ENCODE measurements around the gene RBMY1E.
"Not testable (repeated sequence)": the region's sequence is repeated elsewhere in the genome, so short reads cannot be mapped to it uniquely, and the experiment has no call there.

Gene RBMY1E

DNA sequence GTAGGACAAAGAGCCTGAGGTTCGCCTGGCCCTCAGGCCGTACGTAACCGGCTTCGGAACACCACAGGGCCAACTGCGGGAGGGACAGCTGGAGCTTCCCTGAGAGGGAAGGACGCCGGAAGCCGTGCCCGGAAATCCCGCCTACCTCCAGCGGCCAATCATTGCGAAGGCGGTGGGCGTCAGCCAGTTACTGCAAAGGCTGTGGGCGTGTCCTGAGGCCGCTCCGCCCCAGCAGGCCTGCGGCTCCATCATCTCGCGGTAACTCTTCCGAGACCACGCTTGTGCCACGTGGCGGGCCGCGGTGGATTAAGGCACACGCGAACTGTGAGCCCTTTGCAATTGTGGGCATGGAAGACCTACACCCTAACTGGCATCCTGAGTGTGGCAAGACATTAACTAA is at the start of gene RBMY1E:
Gene RBMY1E, minus strand, starts transcription at position 101 of the 400 bp plus-strand sequence. CDS start 1,978 bp downstream, outside the sequence.
- not testable (repeated sequence) for DNase-seq (ENCODE audit: low spot score)

DNA sequence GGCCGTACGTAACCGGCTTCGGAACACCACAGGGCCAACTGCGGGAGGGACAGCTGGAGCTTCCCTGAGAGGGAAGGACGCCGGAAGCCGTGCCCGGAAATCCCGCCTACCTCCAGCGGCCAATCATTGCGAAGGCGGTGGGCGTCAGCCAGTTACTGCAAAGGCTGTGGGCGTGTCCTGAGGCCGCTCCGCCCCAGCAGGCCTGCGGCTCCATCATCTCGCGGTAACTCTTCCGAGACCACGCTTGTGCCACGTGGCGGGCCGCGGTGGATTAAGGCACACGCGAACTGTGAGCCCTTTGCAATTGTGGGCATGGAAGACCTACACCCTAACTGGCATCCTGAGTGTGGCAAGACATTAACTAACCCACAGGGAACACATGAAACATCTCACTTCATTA is 23.4 kb downstream of the RBMY1E start, which contains the start of gene RBMY1D:
Gene RBMY1D, minus strand, starts transcription at position 101 of the 400 bp plus-strand sequence. CDS start 2,013 bp downstream, outside the sequence.
- not testable (repeated sequence) for DNase-seq (ENCODE audit: low spot score)

GRCh38 chrY:21869407-21870076 is 48.3 kb downstream of the RBMY1E start:
- DNase-seq (ENCODE audit: low spot score) = not testable (repeated sequence)
